ENCODE results near the gene NOS1. TPM values are rescaled to one million over a fixed set of nuclear protein-coding genes. Genes with fewer than 3 reads are reported as not detected.

The NOS1 gene
- total RNA-seq, 1 experiment from 2014 or later, result not detected

GRCh38 chr12:117350140-117350539 is 11.3 kb downstream of the NOS1 start:
- H3K9me3 ChIP-seq, result no peaks in the 10 kb centered on the region
- H3K27me3 ChIP-seq (replicated peaks; ENCODE audit: control insufficient read depth, insufficient read depth, low read length), result no peaks in the 10 kb centered on the region; the same call in 1 of the 2 replicates
- ChIA-PET POLR2A (no interaction called here), CTCF (no interaction called here)
- Mint-ChIP-seq H3K4me1 (ENCODE audit: low read depth, unreplicated experiment) (no peaks in the 10 kb centered on the region), H3K27ac (ENCODE audit: unreplicated experiment) (no peak overlapping the region), H3K9me3 (ENCODE audit: unreplicated experiment) (no peaks in the 10 kb centered on the region), H3K27me3 (ENCODE audit: insufficient read depth, unreplicated experiment) (peaks cover 9% of the 10 kb centered on the region), H3K4me3 (ENCODE audit: unreplicated experiment) (no peak overlapping the region), H3K36me3 (ENCODE audit: insufficient read depth, unreplicated experiment) (no peaks in the 10 kb centered on the region)
- no peak overlapping the region for H3K4me3 ChIP-seq (ENCODE audit: low read depth, low read length)
- H3K36me3 ChIP-seq (ENCODE audit: control insufficient read depth, insufficient read depth, low read length), result no peaks in the 10 kb centered on the region
- BruUV-seq (replicated peaks), result no TSS peak
- no peak for DNase-seq
- no peak for TF ChIP-seq CTCF (IDR thresholded peaks at IDR 0.05; ENCODE audit: insufficient read depth in 1 of 2, low read depth in 1 of 2, low read length in 1 of 2, severe bottlenecking in 1 of 2, unreplicated experiment in 1 of 2)
- no peaks in the 10 kb centered on the region for H3K4me1 ChIP-seq
- intact Hi-C loops (cut with micrococcal nuclease; ENCODE audit: unreplicated experiment), result no loop called here

- CTCF ChIA-PET, result interaction anchor here (0.7 kb wide), 1 partner anchor 121 kb away, joined by 3 read pairs; no protein-coding TSS in a partner anchor
- H3K36me3 Mint-ChIP-seq (ENCODE audit: insufficient read depth, unreplicated experiment), result no peaks in the 10 kb centered on the region
- no peak for TF ChIP-seq CTCF (IDR thresholded peaks at IDR 0.05; ENCODE audit: insufficient read depth in 1 of 2, low read depth in 1 of 2, low read length in 1 of 2, severe bottlenecking in 1 of 2, unreplicated experiment in 1 of 2)
These were observed 13.8 kb downstream of the NOS1 start for GRCh38 chr12:117347588-117347987.

GRCh38 chr12:117344716-117345115 is 16.7 kb downstream of the NOS1 start:
- ChIA-PET CTCF (no interaction called here), POLR2A (no interaction called here)
- Mint-ChIP-seq H3K4me1 (ENCODE audit: low read depth, unreplicated experiment) (no peaks in the 10 kb centered on the region), H3K27me3 (ENCODE audit: insufficient read depth, unreplicated experiment) (peaks cover 18% of the 10 kb centered on the region), H3K27ac (ENCODE audit: unreplicated experiment) (no peak overlapping the region), H3K4me3 (ENCODE audit: unreplicated experiment) (no peak overlapping the region), H3K9me3 (ENCODE audit: unreplicated experiment) (no peaks in the 10 kb centered on the region), H3K36me3 (ENCODE audit: insufficient read depth, unreplicated experiment) (no peaks in the 10 kb centered on the region)
- Histone ChIP-seq H3K36me3 (ENCODE audit: control insufficient read depth, insufficient read depth, low read length) (no peaks in the 10 kb centered on the region), H3K4me1 (no peaks in the 10 kb centered on the region), H3K9me3 (no peaks in the 10 kb centered on the region), H3K27me3 (replicated peaks; ENCODE audit: control insufficient read depth, insufficient read depth, low read length) (no peaks in the 10 kb centered on the region; the same call in 1 of the 2 replicates), H3K4me3 (ENCODE audit: low read depth, low read length) (no peak overlapping the region)
- no peak for TF ChIP-seq CTCF (IDR thresholded peaks at IDR 0.05; ENCODE audit: insufficient read depth in 1 of 2, low read depth in 1 of 2, low read length in 1 of 2, severe bottlenecking in 1 of 2, unreplicated experiment in 1 of 2)
- no TSS peak for BruUV-seq (replicated peaks)
- intact Hi-C loops (cut with micrococcal nuclease; ENCODE audit: unreplicated experiment), result no loop called here
- no peak for DNase-seq

More at GRCh38 chr12:117347588-117347987, 13.8 kb downstream of the NOS1 start:
- Histone ChIP-seq H3K4me1 (no peaks in the 10 kb centered on the region), H3K36me3 (ENCODE audit: control insufficient read depth, insufficient read depth, low read length) (no peaks in the 10 kb centered on the region), H3K4me3 (ENCODE audit: low read depth, low read length) (no peak overlapping the region), H3K9me3 (no peaks in the 10 kb centered on the region), H3K27me3 (replicated peaks; ENCODE audit: control insufficient read depth, insufficient read depth, low read length) (no peaks in the 10 kb centered on the region; the same call in 1 of the 2 replicates)
- no peaks in the 10 kb centered on the region for H3K4me1 Mint-ChIP-seq (ENCODE audit: low read depth, unreplicated experiment)
- H3K27ac Mint-ChIP-seq (ENCODE audit: unreplicated experiment), result no peak overlapping the region
- POLR2A ChIA-PET, result no interaction called here
- H3K9me3 Mint-ChIP-seq (ENCODE audit: unreplicated experiment), result no peaks in the 10 kb centered on the region
- no peak for DNase-seq
- H3K4me3 Mint-ChIP-seq (ENCODE audit: unreplicated experiment), result no peak overlapping the region
- BruUV-seq (replicated peaks), result no TSS peak
- intact Hi-C loops (cut with micrococcal nuclease; ENCODE audit: unreplicated experiment), result no loop called here
- peaks cover 8% of the 10 kb centered on the region for H3K27me3 Mint-ChIP-seq (ENCODE audit: insufficient read depth, unreplicated experiment)
